Activated CD4-positive, CD25-positive, alpha-beta regulatory T cell (primary cell): Measurements from ENCODE around the gene EFNA2.

ENCODE experiments used
- DNase-seq, 4 experiments: peaks; one replicate each; lab custom pipeline; 2025; lab: John Stamatoyannopoulos, UW

The EFNA2 gene

GRCh38 chr19:1249298-1249989 lies 36.2 kb upstream of the EFNA2 start:
- peak; percentile 85 to 97 (median 94) for DNase-seq

DNA sequence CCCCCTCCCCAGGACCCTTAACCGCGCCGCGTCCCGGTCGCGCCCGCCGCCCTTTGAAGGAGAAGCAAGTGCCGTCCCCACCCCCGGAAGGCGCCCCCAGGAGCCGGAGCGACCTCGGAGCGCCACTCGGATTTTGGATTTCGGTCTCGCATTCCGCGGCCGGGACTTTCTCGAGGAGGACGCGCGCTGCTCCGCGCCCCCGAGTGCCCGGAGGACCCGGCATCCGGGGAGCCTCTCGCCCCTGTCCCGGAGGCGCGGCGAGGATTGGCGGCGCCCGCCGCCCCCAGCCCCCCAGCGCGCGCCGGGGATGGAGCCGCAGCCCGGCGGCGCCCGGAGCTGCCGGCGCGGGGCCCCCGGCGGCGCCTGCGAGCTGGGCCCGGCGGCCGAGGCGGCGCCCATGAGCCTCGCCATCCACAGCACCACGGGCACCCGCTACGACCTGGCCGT lies 35.7 kb upstream of the EFNA2 start:
- no peak for DNase-seq

DNA sequence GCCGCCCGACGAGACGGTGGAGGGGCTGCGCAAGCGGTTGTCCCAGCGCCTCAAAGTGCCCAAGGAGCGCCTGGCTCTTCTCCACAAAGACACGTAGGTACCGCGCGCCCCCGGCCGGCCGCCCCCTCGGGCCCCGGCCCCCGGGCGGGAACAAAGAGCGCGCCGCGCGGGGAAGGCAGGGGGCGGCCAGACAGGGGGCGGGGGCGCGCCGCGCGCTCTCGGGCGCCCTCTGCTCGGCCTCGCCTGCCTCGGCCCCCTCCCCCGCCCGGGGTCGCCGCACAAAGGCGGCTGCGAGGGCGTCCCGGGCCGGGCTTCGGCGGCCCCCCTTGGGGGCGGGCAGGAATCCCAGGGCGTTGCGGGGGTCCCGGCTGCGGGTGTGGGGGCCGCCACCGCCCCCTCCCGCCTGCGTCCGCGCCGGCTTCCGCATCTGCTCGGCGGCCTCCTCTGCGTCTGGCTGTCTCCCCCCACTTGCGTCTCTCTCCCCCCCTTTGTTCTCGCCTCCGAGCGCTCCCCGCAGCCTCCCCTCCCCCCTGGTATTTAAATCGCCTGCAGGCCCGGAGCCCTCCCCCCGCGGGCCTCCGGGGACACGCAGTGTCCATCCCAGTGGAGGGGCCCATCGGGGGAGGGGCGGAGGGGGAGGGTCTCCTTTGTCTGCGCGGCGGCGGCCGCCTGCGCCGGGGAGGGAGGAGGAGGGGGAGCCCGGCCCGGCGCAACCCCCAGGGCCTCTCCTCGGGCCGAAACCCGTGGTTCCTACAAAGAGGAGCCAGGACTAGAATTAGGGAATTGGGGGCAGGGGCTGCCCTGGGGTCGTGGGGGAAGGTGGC lies 35.0 kb upstream of the EFNA2 start:
- peak in 2 of 4 experiments; percentile 48 to 52 for DNase-seq

- peak in 2 of 4 experiments; percentile 42 to 46 for DNase-seq
Observed at GRCh38 chr19:1251330-1252220, 34.1 kb upstream of the EFNA2 start.

GRCh38 chr19:1252221-1252820 lies 33.4 kb upstream of the EFNA2 start:
- DNase-seq: peak in 2 of 4 experiments; percentile 32 to 47

DNA sequence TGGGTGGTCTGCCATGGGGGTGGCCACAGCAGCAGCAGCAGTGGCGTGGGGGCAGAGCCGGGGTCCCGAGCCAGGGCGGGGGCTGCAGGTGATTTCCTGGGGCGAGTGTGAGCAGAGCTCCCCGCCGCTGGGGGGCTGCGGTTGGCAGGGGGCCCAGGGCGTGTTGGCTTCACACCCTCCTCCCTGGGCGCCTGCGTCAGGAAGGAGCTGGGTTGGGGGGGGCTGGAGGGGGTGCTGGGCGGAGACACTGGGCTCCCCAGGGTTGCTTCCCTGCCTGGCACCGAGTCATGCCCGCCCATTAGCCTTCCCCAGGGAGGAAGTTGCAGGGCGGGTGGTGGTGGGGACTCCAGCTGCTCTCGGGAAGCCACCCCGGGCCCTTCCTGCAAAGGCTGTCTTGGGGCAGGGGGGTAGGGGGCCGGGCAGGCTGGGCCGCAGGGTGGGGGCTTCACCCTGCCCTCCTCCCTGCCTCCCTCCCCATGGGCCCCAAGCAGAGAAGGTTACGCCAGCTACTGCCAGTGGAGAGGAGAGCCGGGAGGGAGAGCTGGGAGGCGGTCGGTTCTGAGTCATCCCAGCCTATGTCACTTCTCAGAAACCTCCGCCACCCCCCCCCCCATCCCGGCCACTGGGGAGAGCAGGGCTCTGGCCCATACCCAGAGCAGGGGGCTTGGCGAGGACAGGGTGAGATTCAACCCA lies 32.7 kb upstream of the EFNA2 start:
- DNase-seq: peak in 3 of 4 experiments; percentile 50 to 65 (median 60)

GRCh38 chr19:1253514-1254080 lies 32.1 kb upstream of the EFNA2 start:
- no peak for DNase-seq

GRCh38 chr19:1254081-1254527 lies 31.6 kb upstream of the EFNA2 start:
- no peak for DNase-seq

GRCh38 chr19:1254530-1255185 lies 31.0 kb upstream of the EFNA2 start:
- DNase-seq: no peak

DNA sequence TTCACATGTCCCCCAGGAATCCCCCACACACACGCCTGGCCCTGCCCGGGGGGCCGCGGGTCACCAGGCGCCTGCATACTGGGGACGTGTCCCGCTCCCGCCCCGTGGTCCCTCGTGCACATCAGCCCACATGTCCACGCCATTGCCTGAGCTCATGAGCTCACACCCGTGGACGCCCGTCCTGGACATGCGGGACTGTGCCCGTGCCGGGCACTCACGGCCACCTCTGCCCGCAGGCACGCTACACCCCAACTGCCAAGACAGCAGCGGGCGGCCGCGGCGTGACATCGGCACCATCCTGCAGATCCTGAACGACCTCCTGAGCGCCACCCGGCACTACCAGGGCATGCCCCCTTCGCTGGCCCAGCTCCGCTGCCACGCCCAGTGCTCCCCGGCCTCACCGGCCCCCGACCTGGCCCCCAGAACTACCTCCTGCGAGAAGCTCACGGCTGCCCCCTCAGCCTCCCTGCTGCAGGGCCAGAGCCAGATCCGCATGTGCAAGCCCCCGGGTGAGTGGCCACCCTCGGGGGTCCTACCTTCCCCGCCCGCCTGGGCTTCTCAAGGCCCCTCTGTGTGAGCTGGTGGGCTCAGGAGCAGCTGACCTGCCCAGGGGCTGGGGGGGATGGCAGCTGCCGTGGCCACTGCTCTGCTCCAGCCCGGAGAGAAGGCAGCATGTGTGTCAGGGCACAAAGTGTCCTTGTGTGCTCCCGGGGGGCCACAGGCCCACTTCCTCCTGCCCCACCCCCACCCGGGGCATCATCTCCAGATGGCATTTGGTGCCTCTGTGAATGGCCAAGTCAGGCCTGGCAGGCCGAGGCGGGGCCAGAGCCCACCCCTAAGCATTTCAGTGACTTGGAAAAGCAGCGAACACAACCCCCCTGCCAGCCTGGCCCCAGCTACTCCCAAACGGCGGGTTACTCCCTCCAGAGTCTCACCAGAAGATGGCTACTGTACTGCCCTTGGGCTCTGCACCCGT lies 30.2 kb upstream of the EFNA2 start:
- DNase-seq: no peak

DNA sequence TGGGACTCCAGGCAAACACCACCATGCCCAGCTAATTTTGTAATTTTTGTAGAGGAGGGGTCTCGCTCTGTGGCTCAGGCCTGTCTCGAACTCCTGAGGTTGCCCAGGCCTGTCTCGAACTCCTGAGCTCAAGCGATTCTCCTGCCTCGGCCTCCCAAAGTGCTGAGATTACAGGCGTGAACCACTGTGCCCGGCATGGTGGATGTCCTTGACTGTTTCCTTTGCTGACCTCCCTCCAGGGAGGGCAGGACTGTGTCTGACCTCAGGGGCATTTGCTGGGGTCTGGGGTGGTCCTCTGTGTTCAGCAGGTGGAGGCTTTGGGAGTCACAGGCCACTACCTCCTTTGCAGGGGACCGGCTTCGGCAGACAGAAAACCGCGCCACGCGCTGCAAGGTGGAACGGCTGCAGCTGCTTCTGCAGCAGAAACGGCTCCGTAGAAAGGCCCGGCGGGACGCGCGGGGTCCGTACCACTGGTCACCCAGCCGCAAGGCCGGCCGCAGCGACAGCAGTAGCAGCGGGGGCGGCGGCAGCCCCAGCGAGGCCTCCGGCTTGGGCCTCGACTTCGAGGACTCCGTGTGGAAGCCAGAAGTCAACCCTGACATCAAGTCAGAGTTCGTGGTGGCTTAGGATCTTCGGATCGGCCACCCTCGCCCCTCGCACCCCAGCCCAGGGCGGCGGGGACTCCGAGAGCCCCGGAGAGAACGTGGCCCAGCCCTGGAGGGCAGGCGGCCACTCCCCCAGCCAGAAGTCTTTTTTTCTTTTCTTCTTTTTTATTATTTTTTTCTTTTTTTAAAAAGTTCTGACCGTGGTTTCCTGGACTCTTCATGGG lies 28.8 kb upstream of the EFNA2 start:
- DNase-seq: no peak

DNA sequence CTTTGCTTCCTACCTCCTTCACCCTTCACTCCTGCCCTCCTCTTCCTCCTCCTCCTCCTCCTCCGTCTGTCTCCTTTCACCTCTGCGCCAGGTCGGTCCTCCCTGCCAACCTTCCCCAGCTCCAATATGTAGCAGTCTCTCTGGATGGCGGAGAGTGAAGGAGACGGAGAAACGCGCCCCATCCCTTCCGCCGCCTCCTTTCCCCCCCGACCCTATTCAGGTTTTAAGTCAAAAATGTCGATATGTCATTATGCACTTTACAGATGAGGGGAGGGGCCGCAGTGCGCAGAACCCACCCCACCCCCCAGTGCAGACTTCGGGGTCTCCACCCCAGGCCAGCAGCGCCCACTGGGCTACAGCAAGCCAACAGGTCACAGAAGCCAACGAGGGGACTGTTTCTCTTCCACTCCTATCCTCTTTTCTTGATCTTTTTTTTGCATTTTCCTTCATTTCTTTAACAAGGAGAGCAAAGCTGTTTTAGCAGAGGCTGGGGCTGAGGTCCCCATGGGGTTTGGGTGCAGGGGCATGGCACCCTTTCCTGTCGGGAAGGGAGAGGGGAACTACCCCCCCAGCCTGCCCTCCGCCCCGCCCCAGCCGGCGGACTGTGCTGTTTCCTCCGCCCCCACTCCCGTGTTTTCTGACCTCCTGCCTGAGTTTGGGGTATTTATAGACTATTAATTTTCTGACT lies 28.1 kb upstream of the EFNA2 start:
- no peak for DNase-seq

GRCh38 chr19:1258163-1258492 lies 27.5 kb upstream of the EFNA2 start:
- no peak for DNase-seq

DNA sequence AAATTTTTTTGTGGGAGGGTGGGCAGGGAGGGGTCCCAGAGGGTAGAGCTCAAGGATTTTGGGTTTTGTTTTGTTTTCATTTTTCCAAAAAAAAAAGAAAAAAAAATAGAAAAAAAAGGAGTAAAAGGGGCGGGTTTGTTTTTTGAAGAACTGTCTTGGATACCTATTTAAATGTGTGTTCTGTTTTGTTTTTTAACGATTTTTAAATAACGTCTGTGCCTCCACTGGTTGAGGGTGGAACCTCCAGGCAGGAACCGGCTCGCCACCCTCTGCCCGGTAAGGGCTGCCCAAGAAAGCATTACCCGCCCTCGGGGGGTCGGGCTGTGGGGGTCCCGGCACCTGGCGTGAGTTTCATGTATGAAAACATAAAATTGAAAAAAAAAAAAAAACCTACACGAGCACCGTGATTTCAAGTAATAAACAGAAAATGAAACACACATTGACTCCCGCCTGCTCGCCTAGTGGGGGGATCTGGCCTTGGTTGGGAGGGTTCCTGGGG lies 26.9 kb upstream of the EFNA2 start:
- DNase-seq: no peak

GRCh38 chr19:1259206-1259875 lies 26.3 kb upstream of the EFNA2 start:
- peak in 3 of 4 experiments; percentile 50 to 64 (median 52) for DNase-seq

DNA sequence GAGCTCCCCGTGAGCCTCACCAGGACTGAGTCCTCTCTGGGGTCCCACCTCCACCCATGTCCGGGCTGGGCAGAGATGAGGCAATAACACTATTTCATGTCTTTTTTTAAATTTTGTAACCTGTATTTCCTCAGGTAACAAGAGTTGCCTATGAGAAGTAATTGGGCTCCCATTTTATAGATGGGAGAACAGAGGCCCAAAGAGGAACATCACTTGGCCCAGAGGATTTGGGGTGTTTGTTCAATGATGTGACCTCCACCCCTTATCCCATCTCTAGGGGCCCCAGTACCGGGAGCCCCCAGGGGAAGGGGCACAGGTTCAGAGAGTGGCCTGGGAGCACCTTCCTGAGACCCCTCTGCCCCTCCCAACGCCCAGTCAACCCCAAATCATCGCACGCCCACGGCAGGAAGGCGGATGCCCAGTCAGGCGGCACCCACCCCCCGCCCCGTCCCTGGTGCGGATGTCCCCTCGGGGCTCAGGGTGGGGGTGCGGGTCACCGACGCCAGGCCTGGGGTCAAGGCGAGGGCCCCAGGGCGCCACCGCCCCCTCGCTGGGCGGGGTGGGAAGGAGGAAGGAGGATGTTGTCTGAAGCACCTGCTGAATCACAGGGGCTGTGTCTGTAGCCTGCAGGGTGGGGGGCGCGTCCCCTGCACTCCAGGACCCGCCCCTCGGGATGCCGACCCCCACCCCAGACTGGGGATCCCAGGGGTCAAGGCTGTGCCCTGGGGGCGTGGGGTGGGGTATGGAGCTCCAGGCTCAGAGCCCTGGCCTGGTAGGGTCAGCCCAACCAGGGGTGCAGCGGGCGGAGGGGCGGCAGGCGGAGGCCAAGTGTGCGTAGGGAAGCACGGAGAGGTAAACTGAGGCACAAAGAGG lies 25.6 kb upstream of the EFNA2 start:
- peak in 1 of 4 experiments; percentile 37 for DNase-seq
